Measurements from ENCODE around the gene IFT43. TPM values are rescaled to one million over a fixed set of nuclear protein-coding genes. Genes with fewer than 3 reads are reported as not detected.

IFT43 gene
- total RNA-seq, 1 experiment from 2014 or later: 34.9 TPM

GRCh38 chr14:76065519-76065918, 80.0 kb downstream of the IFT43 start:
- POLR2A ChIA-PET: interaction anchor here (0.7 kb wide), 1 partner anchor 1202 kb away, joined by 4 read pairs; no protein-coding TSS in a partner anchor
- intact Hi-C loops (cut with micrococcal nuclease): no loop called here
- Mint-ChIP-seq H3K9me3 (ENCODE audit: unreplicated experiment) (peaks cover 10% of the 10 kb centered on the region), H3K36me3 (ENCODE audit: insufficient read depth, unreplicated experiment) (peaks cover 30% of the 10 kb centered on the region), H3K27ac (ENCODE audit: low read depth, unreplicated experiment) (no peak overlapping the region), H3K27me3 (ENCODE audit: insufficient read depth, unreplicated experiment) (no peaks in the 10 kb centered on the region), H3K4me1 (ENCODE audit: insufficient read depth, unreplicated experiment) (no peaks in the 10 kb centered on the region), H3K4me3 (ENCODE audit: unreplicated experiment) (no peak overlapping the region)
- BruUV-seq (replicated peaks): no TSS peak
- CTCF ChIA-PET: interaction anchor here (1.0 kb wide), 1 partner anchor 15 kb away, joined by 5 read pairs; no protein-coding TSS in a partner anchor
- no peak for TF ChIP-seq CTCF (IDR thresholded peaks at IDR 0.05; ENCODE audit: unreplicated experiment)
- DNase-seq (ENCODE audit: unreplicated experiment): no peak

- no peaks in the 10 kb centered on the region for H3K4me1 Mint-ChIP-seq (ENCODE audit: insufficient read depth, unreplicated experiment)
- intact Hi-C loops (cut with micrococcal nuclease): no loop called here
- TF ChIP-seq CTCF (IDR thresholded peaks at IDR 0.05; ENCODE audit: unreplicated experiment): no peak
- H3K4me3 Mint-ChIP-seq (ENCODE audit: unreplicated experiment): no peak overlapping the region
- H3K27me3 Mint-ChIP-seq (ENCODE audit: insufficient read depth, unreplicated experiment): no peaks in the 10 kb centered on the region
- H3K27ac Mint-ChIP-seq (ENCODE audit: low read depth, unreplicated experiment): no peak overlapping the region
- ChIA-PET CTCF (interaction anchor here (0.5 to 2.2 kb wide), 4 partner anchors 16 to 867 kb away, joined by 3 to 11 read pairs (median 4); no protein-coding TSS in a partner anchor), POLR2A (no interaction called here)
- no TSS peak for BruUV-seq (replicated peaks)
- H3K36me3 Mint-ChIP-seq (ENCODE audit: insufficient read depth, unreplicated experiment): peaks cover 18% of the 10 kb centered on the region
- peaks cover 10% of the 10 kb centered on the region for H3K9me3 Mint-ChIP-seq (ENCODE audit: unreplicated experiment)
- DNase-seq (ENCODE audit: unreplicated experiment): no peak
Measured at GRCh38 chr14:76067536-76067935, 82.0 kb downstream of the IFT43 start.

GRCh38 chr14:76073717-76074116, 88.2 kb downstream of the IFT43 start:
- no peaks in the 10 kb centered on the region for H3K9me3 Mint-ChIP-seq (ENCODE audit: unreplicated experiment)
- no peaks in the 10 kb centered on the region for H3K27me3 Mint-ChIP-seq (ENCODE audit: insufficient read depth, unreplicated experiment)
- DNase-seq (ENCODE audit: unreplicated experiment): no peak
- TF ChIP-seq CTCF (IDR thresholded peaks at IDR 0.05; ENCODE audit: unreplicated experiment): no peak
- no peak overlapping the region for H3K4me3 Mint-ChIP-seq (ENCODE audit: unreplicated experiment)
- intact Hi-C loops (cut with micrococcal nuclease): no loop called here
- H3K4me1 Mint-ChIP-seq (ENCODE audit: insufficient read depth, unreplicated experiment): no peaks in the 10 kb centered on the region
- H3K27ac Mint-ChIP-seq (ENCODE audit: low read depth, unreplicated experiment): no peak overlapping the region
- no peaks in the 10 kb centered on the region for H3K36me3 Mint-ChIP-seq (ENCODE audit: insufficient read depth, unreplicated experiment)
- BruUV-seq (replicated peaks): no TSS peak
- ChIA-PET CTCF (no interaction called here), POLR2A (interaction anchor here (0.8 kb wide), 1 partner anchor 13 kb away, joined by 3 read pairs; no protein-coding TSS in a partner anchor)

GRCh38 chr14:76077340-76077739, 91.8 kb downstream of the IFT43 start:
- H3K4me3 Mint-ChIP-seq (ENCODE audit: unreplicated experiment): no peak overlapping the region
- no peaks in the 10 kb centered on the region for H3K4me1 Mint-ChIP-seq (ENCODE audit: insufficient read depth, unreplicated experiment)
- intact Hi-C loops (cut with micrococcal nuclease): no loop called here
- BruUV-seq (replicated peaks): no TSS peak
- no peak overlapping the region for H3K27ac Mint-ChIP-seq (ENCODE audit: low read depth, unreplicated experiment)
- CTCF ChIA-PET: no interaction called here
- H3K27me3 Mint-ChIP-seq (ENCODE audit: insufficient read depth, unreplicated experiment): no peaks in the 10 kb centered on the region
- no peak for DNase-seq (ENCODE audit: unreplicated experiment)
- TF ChIP-seq CTCF (IDR thresholded peaks at IDR 0.05; ENCODE audit: unreplicated experiment): no peak
- H3K9me3 Mint-ChIP-seq (ENCODE audit: unreplicated experiment): no peaks in the 10 kb centered on the region
- POLR2A ChIA-PET: no interaction called here
- no peaks in the 10 kb centered on the region for H3K36me3 Mint-ChIP-seq (ENCODE audit: insufficient read depth, unreplicated experiment)
